HepG2 (cell line): ENCODE data around the gene TLCD3B. TPM values are rescaled to one million over a fixed set of nuclear protein-coding genes. Genes with fewer than 3 reads are reported as not detected.

ENCODE experiments used
- CBFB ChIP-seq: sonication (generic); formaldehyde crosslinking; IDR thresholded peaks from 2 replicates; pipeline ENCODE4 v1.4.0; 2020; ENCODE audit warnings: missing genetic modification reagents
- ELF4 ChIP-seq: sonication (generic); formaldehyde crosslinking; IDR thresholded peaks from 2 replicates; pipeline ENCODE4 v1.5.0; 2020; ENCODE audit warnings: missing genetic modification reagents, mild to moderate bottlenecking, moderate library complexity, borderline replicate concordance
- GTF2F1 ChIP-seq: fragments of 150-350 bp; IDR thresholded peaks from 2 replicates; pipeline ENCODE4 v1.6.1; 2014; ENCODE audit warnings: low read length
- JUND ChIP-seq: sonication (generic); formaldehyde crosslinking; IDR thresholded peaks from 2 replicates; pipeline ENCODE4 v1.8.0; 2022; ENCODE audit warnings: mild to moderate bottlenecking, missing genetic modification reagents
- MBNL3 ChIP-seq: fragments of 250-450 bp; sonication (Bioruptor Pico); conservative IDR thresholded peaks from 2 replicates; pipeline ENCODE4 v1.8.0; 2022; ENCODE audit warnings: mild to moderate bottlenecking, inconsistent platforms
- STAT5B ChIP-seq: sonication (generic); formaldehyde crosslinking; IDR thresholded peaks from 2 replicates; pipeline ENCODE4 v1.4.0; 2020; ENCODE audit warnings: missing genetic modification reagents
- SUZ12 ChIP-seq: fragments of 150-350 bp; IDR thresholded peaks from 2 replicates; pipeline ENCODE4 v1.6.1; 2014; ENCODE audit warnings: low read depth, low read length
- TOE1 ChIP-seq: sonication (generic); formaldehyde crosslinking; IDR thresholded peaks from 2 replicates; pipeline ENCODE4 v1.4.0; 2020; ENCODE audit warnings: mild to moderate bottlenecking, missing genetic modification reagents
- ZMAT3 ChIP-seq: sonication (generic); formaldehyde crosslinking; conservative IDR thresholded peaks from 2 replicates; pipeline ENCODE4 v1.7.0; 2021; ENCODE audit warnings: missing genetic modification reagents
- ZNF101 ChIP-seq: sonication (generic); formaldehyde crosslinking; IDR thresholded peaks from 2 replicates; pipeline ENCODE4 v1.4.0; 2020; ENCODE audit warnings: mild to moderate bottlenecking, low read depth, missing genetic modification reagents, borderline replicate concordance
- ZNF749 ChIP-seq: sonication (generic); formaldehyde crosslinking; IDR thresholded peaks from 2 replicates; pipeline ENCODE4 v1.8.0; 2022; ENCODE audit warnings: mild to moderate bottlenecking, missing genetic modification reagents, moderate library complexity, borderline replicate concordance
- ZNF773 ChIP-seq: sonication (generic); formaldehyde crosslinking; IDR thresholded peaks from 2 replicates; pipeline ENCODE4 v1.4.0; 2020; ENCODE audit warnings: missing genetic modification reagents, borderline replicate concordance
- polyA plus RNA-seq, 8 experiments: library from polyadenylated mRNA; depleted of rRNA in 3 of 8; stranded (reverse) in 7 of 8; unstranded in 1 of 8; fragments of >200 nt; fragmentation: Illumina TruSeq in 4 of 8; extraction: Trizol in 4 of 8; gene quantifications; 2 replicates each; pipeline versions ENCODE4 v1.2.1 to v1.2.3, GENCODE V29; 2011 to 2016; ENCODE audit warnings: low read depth in 4 of 8, missing spikeins in 1 of 8, mixed read lengths in 1 of 8; ENCODE audit not compliant: insufficient read depth in 1 of 8
- total RNA-seq, 5 experiments: library from RNA; depleted of rRNA; stranded (reverse); fragments of >200 nt; fragmentation: Illumina TruSeq; extraction: Trizol; gene quantifications; 2 replicates each; pipeline ENCODE4 v1.2.3, GENCODE V29; 2016; ENCODE audit warnings: low read depth in 1 of 5
- TF ChIP-seq, protein P1 (sequence below): sonication (generic); formaldehyde crosslinking; IDR thresholded peaks from 2 replicates; pipeline ENCODE4 v1.5.1; 2020; ENCODE audit warnings: mild to moderate bottlenecking, missing genetic modification reagents, borderline replicate concordance
- TF ChIP-seq, protein P2 (sequence below): sonication (generic); formaldehyde crosslinking; IDR thresholded peaks from 2 replicates; pipeline ENCODE4 v1.8.0; 2023; ENCODE audit warnings: mild to moderate bottlenecking, missing genetic modification reagents
- TF ChIP-seq, protein P3 (sequence below): sonication (generic); formaldehyde crosslinking; IDR thresholded peaks from 2 replicates; pipeline ENCODE4 v1.4.0; 2020; ENCODE audit warnings: mild to moderate bottlenecking, low read depth, missing genetic modification reagents
- TF ChIP-seq, protein P4 (sequence below): sonication (generic); formaldehyde crosslinking; conservative IDR thresholded peaks from 2 replicates; pipeline ENCODE4 v1.4.0; 2020; ENCODE audit warnings: missing genetic modification reagents
- TF ChIP-seq, protein P5 (sequence below): sonication (generic); formaldehyde crosslinking; IDR thresholded peaks from 2 replicates; pipeline ENCODE4 v1.9.0; 2022; ENCODE audit warnings: missing genetic modification reagents, mild to moderate bottlenecking, borderline replicate concordance
- TF ChIP-seq, protein P6 (sequence below): IDR thresholded peaks from 2 replicates; pipeline ENCODE4 v1.6.1; 2018; ENCODE audit warnings: missing genetic modification reagents, mild to moderate bottlenecking, missing compliant biosample characterization

The TLCD3B gene
- total and polyA plus RNA-seq, 2 of the 13 experiments (the other 11 are each of a cell fraction or from before 2014, with no cell fraction given): not detected

DNA sequence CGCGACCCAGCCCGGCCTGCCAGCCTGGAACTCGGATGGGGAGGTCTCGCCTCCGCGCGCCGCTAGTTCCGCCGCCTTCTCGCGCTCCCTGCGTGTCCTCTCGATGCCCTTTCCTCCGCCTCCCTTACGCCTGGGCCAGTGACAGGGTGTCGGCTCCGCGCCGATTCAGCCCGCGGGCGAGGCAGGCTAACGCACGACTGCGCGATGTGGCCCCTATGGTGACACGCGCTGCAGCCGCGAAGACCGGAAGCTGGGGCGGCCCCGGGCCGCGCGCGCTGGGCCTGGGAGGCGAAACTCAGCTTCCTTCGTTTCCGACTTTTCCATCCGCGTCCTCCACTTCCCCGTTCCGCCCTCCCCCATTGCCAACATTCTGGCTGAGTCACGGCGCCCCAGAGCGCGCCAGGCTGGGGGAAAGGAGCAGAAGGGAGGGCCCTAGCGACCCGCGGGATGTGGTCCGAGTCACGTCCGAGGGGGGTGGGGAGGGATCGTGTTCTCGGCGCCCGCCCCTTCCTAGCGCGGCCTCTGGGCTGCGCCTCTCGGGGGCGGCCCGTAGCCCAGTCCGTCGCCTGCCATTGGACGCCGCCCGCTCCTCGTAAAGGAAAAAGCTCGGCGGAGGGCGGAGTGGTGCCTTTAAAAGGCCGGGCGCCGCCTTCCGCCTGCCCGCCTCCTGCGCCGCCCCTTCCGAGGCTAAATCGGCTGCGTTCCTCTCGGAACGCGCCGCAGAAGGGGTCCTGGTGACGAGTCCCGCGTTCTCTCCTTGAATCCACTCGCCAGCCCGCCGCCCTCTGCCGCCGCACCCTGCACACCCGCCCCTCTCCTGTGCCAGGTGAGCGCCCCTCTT is 34.3 kb upstream of the TLCD3B start, which contains the start of gene ALDOA (continued):
- TF ChIP-seq, protein P1, sequence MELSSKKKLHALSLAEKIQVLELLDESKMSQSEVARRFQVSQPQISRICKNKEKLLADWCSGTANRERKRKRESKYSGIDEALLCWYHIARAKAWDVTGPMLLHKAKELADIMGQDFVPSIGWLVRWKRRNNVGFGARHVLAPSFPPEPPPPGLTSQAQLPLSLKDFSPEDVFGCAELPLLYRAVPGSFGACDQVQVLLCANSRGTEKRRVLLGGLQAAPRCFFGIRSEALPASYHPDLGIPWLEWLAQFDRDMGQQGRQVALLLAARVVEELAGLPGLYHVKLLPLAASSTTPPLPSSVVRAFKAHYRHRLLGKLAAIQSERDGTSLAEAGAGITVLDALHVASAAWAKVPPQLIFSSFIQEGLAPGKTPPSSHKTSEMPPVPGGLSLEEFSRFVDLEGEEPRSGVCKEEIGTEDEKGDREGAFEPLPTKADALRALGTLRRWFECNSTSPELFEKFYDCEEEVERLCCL (CRISPR knock-in tag): peak; percentile 67; the same call in 1 of the 2 replicates
- TF ChIP-seq CBFB (CRISPR knock-in tag) (peak; percentile 93; the same call in 1 of the 2 replicates), SUZ12 (no peak), ZNF101 (CRISPR knock-in tag) (0 out of 2 replicates have a peak, but pooled peaks have one; percentile 38), JUND (CRISPR knock-in tag) (peak; percentile 94), ZMAT3 (CRISPR knock-in tag) (peak; percentile 98), TOE1 (peak; percentile 74; the same call in 1 of the 2 replicates), STAT5B (peak; percentile 55; the same call in 1 of the 2 replicates), GTF2F1 (no peak), ELF4 (peak; percentile 91), ZNF773 (CRISPR knock-in tag) (peak; percentile 94; the same call in 1 of the 2 replicates), MBNL3 (no peak), ZNF749 (CRISPR knock-in tag) (peak; percentile 96)
- TF ChIP-seq, protein P2, sequence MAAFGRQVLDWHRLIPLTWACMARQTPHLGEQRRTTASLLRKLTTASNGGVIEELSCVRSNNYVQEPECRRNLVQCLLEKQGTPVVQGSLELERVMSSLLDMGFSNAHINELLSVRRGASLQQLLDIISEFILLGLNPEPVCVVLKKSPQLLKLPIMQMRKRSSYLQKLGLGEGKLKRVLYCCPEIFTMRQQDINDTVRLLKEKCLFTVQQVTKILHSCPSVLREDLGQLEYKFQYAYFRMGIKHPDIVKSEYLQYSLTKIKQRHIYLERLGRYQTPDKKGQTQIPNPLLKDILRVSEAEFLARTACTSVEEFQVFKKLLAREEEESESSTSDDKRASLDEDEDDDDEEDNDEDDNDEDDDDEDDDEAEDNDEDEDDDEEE (CRISPR knock-in tag): peak; percentile 97
- TF ChIP-seq, protein P3, sequence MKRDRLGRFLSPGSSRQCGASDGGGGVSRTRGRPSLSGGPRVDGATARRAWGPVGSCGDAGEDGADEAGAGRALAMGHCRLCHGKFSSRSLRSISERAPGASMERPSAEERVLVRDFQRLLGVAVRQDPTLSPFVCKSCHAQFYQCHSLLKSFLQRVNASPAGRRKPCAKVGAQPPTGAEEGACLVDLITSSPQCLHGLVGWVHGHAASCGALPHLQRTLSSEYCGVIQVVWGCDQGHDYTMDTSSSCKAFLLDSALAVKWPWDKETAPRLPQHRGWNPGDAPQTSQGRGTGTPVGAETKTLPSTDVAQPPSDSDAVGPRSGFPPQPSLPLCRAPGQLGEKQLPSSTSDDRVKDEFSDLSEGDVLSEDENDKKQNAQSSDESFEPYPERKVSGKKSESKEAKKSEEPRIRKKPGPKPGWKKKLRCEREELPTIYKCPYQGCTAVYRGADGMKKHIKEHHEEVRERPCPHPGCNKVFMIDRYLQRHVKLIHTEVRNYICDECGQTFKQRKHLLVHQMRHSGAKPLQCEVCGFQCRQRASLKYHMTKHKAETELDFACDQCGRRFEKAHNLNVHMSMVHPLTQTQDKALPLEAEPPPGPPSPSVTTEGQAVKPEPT (CRISPR knock-in tag): peak; percentile 95
- TF ChIP-seq, protein P4, sequence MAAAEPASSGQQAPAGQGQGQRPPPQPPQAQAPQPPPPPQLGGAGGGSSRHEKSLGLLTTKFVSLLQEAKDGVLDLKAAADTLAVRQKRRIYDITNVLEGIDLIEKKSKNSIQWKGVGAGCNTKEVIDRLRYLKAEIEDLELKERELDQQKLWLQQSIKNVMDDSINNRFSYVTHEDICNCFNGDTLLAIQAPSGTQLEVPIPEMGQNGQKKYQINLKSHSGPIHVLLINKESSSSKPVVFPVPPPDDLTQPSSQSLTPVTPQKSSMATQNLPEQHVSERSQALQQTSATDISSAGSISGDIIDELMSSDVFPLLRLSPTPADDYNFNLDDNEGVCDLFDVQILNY (CRISPR knock-in tag): peak; percentile 21; the same call in 1 of the 2 replicates
- TF ChIP-seq, protein P5, sequence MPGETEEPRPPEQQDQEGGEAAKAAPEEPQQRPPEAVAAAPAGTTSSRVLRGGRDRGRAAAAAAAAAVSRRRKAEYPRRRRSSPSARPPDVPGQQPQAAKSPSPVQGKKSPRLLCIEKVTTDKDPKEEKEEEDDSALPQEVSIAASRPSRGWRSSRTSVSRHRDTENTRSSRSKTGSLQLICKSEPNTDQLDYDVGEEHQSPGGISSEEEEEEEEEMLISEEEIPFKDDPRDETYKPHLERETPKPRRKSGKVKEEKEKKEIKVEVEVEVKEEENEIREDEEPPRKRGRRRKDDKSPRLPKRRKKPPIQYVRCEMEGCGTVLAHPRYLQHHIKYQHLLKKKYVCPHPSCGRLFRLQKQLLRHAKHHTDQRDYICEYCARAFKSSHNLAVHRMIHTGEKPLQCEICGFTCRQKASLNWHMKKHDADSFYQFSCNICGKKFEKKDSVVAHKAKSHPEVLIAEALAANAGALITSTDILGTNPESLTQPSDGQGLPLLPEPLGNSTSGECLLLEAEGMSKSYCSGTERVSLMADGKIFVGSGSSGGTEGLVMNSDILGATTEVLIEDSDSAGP: peak; percentile 98
- TF ChIP-seq, protein P6, sequence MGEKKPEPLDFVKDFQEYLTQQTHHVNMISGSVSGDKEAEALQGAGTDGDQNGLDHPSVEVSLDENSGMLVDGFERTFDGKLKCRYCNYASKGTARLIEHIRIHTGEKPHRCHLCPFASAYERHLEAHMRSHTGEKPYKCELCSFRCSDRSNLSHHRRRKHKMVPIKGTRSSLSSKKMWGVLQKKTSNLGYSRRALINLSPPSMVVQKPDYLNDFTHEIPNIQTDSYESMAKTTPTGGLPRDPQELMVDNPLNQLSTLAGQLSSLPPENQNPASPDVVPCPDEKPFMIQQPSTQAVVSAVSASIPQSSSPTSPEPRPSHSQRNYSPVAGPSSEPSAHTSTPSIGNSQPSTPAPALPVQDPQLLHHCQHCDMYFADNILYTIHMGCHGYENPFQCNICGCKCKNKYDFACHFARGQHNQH (CRISPR knock-in tag): peak; percentile 97
